GM19238 (cell line): ENCODE measurements around the gene GRIK2.
"Not testable (repeated sequence)": the region's sequence is repeated elsewhere in the genome, so short reads cannot be mapped to it uniquely, and the experiment has no call there.

Experiments used
- DNase-seq: peaks from one replicate; pipeline ENCODE4 v3.0.0; 2011; ENCODE audit warnings: low spot score; ENCODE audit not compliant: insufficient read length

GRIK2 gene

GRCh38 chr6:101393251-101393828 is at the start of gene GRIK2:
Gene GRIK2 (plus strand): TSS chr6:101393708.
- no peak for DNase-seq

- no peak for DNase-seq
Measured at GRCh38 chr6:101344885-101345284, 48.6 kb upstream of the GRIK2 start.

- DNase-seq: no peak
Measured at GRCh38 chr6:101348816-101349215, 44.7 kb upstream of the GRIK2 start.

- DNase-seq: not testable (repeated sequence)
Measured at GRCh38 chr6:101350631-101351030, 42.9 kb upstream of the GRIK2 start.

- DNase-seq: no peak
Measured at GRCh38 chr6:101351173-101351572, 42.3 kb upstream of the GRIK2 start.

GRCh38 chr6:101352316-101352715 is 41.2 kb upstream of the GRIK2 start:
- no peak for DNase-seq

- DNase-seq: no peak
Measured at GRCh38 chr6:101365181-101365580, 28.3 kb upstream of the GRIK2 start.

- DNase-seq: no peak
Measured at GRCh38 chr6:101379926-101380325, 13.6 kb upstream of the GRIK2 start.

- no peak for DNase-seq
Measured at GRCh38 chr6:101380897-101381630, 12.4 kb upstream of the GRIK2 start.

GRCh38 chr6:101383747-101384146 is 9.8 kb upstream of the GRIK2 start:
- not testable (repeated sequence) for DNase-seq

- no peak for DNase-seq
Measured at GRCh38 chr6:101386982-101387381, 6.5 kb upstream of the GRIK2 start.

GRCh38 chr6:101391772-101392585 is 1.5 kb upstream of the GRIK2 start:
- no peak for DNase-seq

GRCh38 chr6:101392586-101393230 is 800 bp upstream of the GRIK2 start:
- no peak for DNase-seq

- DNase-seq: no peak
Measured at GRCh38 chr6:101393829-101394251, 332 bp downstream of the GRIK2 start.

- no peak for DNase-seq
Measured at GRCh38 chr6:101394936-101395335, 1.4 kb downstream of the GRIK2 start.

GRCh38 chr6:101395345-101395744 is 1.8 kb downstream of the GRIK2 start:
- DNase-seq: no peak

GRCh38 chr6:101396548-101397173 is 3.2 kb downstream of the GRIK2 start:
- no peak for DNase-seq

- no peak for DNase-seq
Measured at GRCh38 chr6:101397199-101397598, 3.7 kb downstream of the GRIK2 start.

- DNase-seq: no peak
Measured at GRCh38 chr6:101398716-101399615, 5.5 kb downstream of the GRIK2 start.

- DNase-seq: no peak
Measured at GRCh38 chr6:101399616-101400162, 6.2 kb downstream of the GRIK2 start.
